CD4-positive, alpha-beta T cell treated with Interleukin-4 for 1 hour (primary cell): ENCODE data around the gene BNC2.
"Not testable (repeated sequence)": the region's sequence is repeated elsewhere in the genome, so short reads cannot be mapped to it uniquely, and the experiment has no call there.

Source experiments
- DNase-seq, 2 donors: peaks; one replicate each; pipeline ENCODE4 v3.0.0-alpha.2; 2020 to 2022

The BNC2 gene

GRCh38 chr9:16484180-16484579 is 386.3 kb downstream of the BNC2 start:
- no peak for DNase-seq

GRCh38 chr9:16482764-16483163 is 387.7 kb downstream of the BNC2 start:
- no peak for DNase-seq

GRCh38 chr9:16480584-16480983 is 389.9 kb downstream of the BNC2 start:
- not testable (repeated sequence) for DNase-seq

GRCh38 chr9:16475996-16476395 is 394.5 kb downstream of the BNC2 start:
- DNase-seq, result no peak

- no peak for DNase-seq
Observed at GRCh38 chr9:16475257-16475656, 395.2 kb downstream of the BNC2 start.

GRCh38 chr9:16469184-16469583 is 401.3 kb downstream of the BNC2 start:
- DNase-seq, result no peak

GRCh38 chr9:16461851-16462250 is 408.6 kb downstream of the BNC2 start:
- no peak for DNase-seq

GRCh38 chr9:16461137-16461840 is 409.2 kb downstream of the BNC2 start:
- DNase-seq, result no peak

GRCh38 chr9:16460696-16461095 is 409.8 kb downstream of the BNC2 start:
- no peak for DNase-seq

- DNase-seq, result no peak
Observed at GRCh38 chr9:16459421-16460148, 410.9 kb downstream of the BNC2 start.

- no peak for DNase-seq
Observed at GRCh38 chr9:16458696-16459420, 411.6 kb downstream of the BNC2 start.

- no peak for DNase-seq
Observed at GRCh38 chr9:16455842-16456241, 414.6 kb downstream of the BNC2 start.

- DNase-seq, result no peak
Observed at GRCh38 chr9:16453390-16453789, 417.1 kb downstream of the BNC2 start.

- DNase-seq, result no peak
Observed at GRCh38 chr9:16450578-16450977, 419.9 kb downstream of the BNC2 start.

GRCh38 chr9:16450043-16450442 is 420.4 kb downstream of the BNC2 start:
- DNase-seq, result no peak

- no peak for DNase-seq
Observed at GRCh38 chr9:16449076-16449730, 421.3 kb downstream of the BNC2 start.

- no peak for DNase-seq
Observed at GRCh38 chr9:16447946-16448345, 422.5 kb downstream of the BNC2 start.

GRCh38 chr9:16446636-16447035 is 423.8 kb downstream of the BNC2 start:
- DNase-seq, result no peak

- DNase-seq, result no peak
Observed at GRCh38 chr9:16445141-16445920, 425.1 kb downstream of the BNC2 start.

- DNase-seq, result no peak
Observed at GRCh38 chr9:16442622-16443021, 427.8 kb downstream of the BNC2 start.

- DNase-seq, result no peak
Observed at GRCh38 chr9:16441791-16442190, 428.7 kb downstream of the BNC2 start.

GRCh38 chr9:16438831-16439230 is 431.6 kb downstream of the BNC2 start:
- not testable (repeated sequence) for DNase-seq

GRCh38 chr9:16436545-16436944 is 433.9 kb downstream of the BNC2 start:
- no peak for DNase-seq
